ENCODE measurements around the gene GBX1. TPM values are rescaled to one million over a fixed set of nuclear protein-coding genes. Genes with fewer than 3 reads are reported as not detected.

Gene GBX1
- total RNA-seq, 1 donor from 2014 or later = 2.1 TPM

DNA sequence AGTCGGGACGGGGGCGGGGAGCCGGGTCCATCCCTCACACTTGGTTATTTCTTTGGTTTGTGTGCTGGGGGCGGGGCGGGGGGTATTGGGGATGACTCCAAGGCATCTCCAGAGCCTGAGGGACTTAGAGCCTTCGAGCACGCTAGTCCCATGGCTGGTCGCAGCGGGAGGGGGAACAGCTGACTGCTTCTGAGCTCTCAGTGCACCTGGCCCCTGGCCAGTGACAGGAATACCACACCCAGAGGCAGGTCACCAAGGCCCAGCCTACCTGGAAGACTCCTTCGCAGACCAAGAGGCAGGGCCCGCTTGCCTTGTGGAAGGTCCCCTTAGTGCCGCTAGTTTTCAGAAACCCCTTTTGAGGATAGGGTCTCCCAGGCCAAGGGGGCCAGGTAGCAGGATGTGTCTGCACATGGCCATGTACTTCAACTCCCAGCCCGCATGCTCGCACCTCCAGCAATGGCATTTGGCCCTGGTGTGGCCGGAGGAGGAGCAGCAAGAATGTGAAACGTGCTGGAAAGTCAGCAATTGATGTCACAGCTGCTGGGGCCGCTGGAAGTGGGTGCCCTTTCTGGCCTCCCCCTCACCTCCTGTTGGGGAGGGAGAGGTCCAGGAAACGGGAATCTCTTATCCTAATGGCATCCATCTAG lies 40.9 kb downstream of the GBX1 start:
- no peak for DNase-seq (ENCODE audit: low spot score, unreplicated experiment)
- H3K36me3 Mint-ChIP-seq (ENCODE audit: insufficient read depth) = peaks cover 24% of the 10 kb centered on the region
- H3K4me3 Mint-ChIP-seq (ENCODE audit: low read depth) = no peak overlapping the region
- H3K27me3 Mint-ChIP-seq = peaks cover 3% of the 10 kb centered on the region
- no peaks in the 10 kb centered on the region for H3K9me3 Mint-ChIP-seq (ENCODE audit: low read depth)
- H3K27ac Mint-ChIP-seq = no peak overlapping the region
- TF ChIP-seq, protein P1, sequence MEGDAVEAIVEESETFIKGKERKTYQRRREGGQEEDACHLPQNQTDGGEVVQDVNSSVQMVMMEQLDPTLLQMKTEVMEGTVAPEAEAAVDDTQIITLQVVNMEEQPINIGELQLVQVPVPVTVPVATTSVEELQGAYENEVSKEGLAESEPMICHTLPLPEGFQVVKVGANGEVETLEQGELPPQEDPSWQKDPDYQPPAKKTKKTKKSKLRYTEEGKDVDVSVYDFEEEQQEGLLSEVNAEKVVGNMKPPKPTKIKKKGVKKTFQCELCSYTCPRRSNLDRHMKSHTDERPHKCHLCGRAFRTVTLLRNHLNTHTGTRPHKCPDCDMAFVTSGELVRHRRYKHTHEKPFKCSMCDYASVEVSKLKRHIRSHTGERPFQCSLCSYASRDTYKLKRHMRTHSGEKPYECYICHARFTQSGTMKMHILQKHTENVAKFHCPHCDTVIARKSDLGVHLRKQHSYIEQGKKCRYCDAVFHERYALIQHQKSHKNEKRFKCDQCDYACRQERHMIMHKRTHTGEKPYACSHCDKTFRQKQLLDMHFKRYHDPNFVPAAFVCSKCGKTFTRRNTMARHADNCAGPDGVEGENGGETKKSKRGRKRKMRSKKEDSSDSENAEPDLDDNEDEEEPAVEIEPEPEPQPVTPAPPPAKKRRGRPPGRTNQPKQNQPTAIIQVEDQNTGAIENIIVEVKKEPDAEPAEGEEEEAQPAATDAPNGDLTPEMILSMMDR (IDR thresholded peaks at IDR 0.05; ENCODE audit: unreplicated experiment) = no peak
- H3K4me1 Mint-ChIP-seq (ENCODE audit: low read depth) = peaks cover 7% of the 10 kb centered on the region

DNA sequence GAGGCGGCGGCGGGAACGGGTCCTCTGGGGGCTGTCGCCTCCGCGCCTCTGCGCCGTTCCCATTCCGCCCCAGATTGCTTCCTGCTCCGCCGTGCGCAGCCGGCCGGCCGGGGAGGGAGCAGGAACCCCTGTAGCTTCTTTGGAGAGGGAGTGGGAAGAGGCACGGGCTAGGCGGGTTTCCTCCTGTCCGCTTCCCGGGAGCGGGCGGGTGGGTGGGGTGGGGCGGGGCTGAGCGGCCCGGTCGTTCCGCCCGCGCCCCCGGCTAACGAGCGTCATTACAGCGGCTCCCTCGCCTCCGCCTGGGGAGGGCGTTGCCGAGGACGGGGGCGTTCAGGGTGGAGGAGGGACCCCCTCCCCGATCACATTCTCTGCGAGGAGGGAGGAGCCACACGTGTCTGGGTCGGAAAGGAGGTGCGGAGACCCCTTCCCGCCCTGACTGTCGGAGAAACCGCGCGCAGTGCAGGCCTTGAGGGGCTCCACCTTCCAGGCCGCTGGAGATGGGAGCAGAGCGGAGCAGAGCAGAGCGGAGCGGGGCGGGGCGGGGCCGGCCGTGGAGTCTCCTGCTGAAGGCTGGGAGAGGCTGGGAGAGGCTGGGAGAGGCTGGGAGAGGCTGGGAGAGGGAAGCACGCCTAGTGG lies 41.5 kb downstream of the GBX1 start:
- Mint-ChIP-seq H3K27me3 (peaks cover 3% of the 10 kb centered on the region), H3K4me1 (ENCODE audit: low read depth) (peaks cover 7% of the 10 kb centered on the region), H3K9me3 (ENCODE audit: low read depth) (no peaks in the 10 kb centered on the region), H3K4me3 (ENCODE audit: low read depth) (peak overlapping the region; percentile 66), H3K27ac (peak overlapping the region; percentile 6), H3K36me3 (ENCODE audit: insufficient read depth) (peaks cover 22% of the 10 kb centered on the region)
- TF ChIP-seq, protein P1 (IDR thresholded peaks at IDR 0.05; ENCODE audit: unreplicated experiment) = no peak
- no peak for DNase-seq (ENCODE audit: low spot score, unreplicated experiment)

DNA sequence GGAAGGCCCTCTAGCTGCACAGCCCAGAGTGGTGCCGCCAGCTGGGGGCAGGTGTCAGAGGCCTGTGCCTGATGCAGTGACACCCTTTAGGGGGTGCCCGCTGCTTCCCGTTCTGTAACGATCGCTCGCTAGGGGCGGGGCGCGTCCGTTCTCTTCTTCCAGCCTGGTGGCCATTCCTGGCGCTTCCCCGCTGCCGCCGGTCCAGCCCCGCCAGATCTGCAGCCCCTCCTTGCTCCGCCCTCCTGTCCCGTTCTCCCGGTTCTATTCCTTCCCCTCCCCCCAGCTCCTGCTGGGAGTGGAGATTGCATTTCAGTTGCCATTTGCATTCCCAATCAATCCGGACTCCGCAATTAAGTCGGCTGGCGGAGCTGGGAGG lies 42.0 kb downstream of the GBX1 start:
- DNase-seq (ENCODE audit: low spot score, unreplicated experiment) = peak; percentile 54
- H3K4me1 Mint-ChIP-seq (ENCODE audit: low read depth) = peaks cover 7% of the 10 kb centered on the region
- H3K9me3 Mint-ChIP-seq (ENCODE audit: low read depth) = no peaks in the 10 kb centered on the region
- peaks cover 23% of the 10 kb centered on the region for H3K36me3 Mint-ChIP-seq (ENCODE audit: insufficient read depth)
- H3K27me3 Mint-ChIP-seq = peaks cover 3% of the 10 kb centered on the region
- H3K27ac Mint-ChIP-seq = peak overlapping the region; percentile 6
- H3K4me3 Mint-ChIP-seq (ENCODE audit: low read depth) = peak overlapping the region; percentile 66
- TF ChIP-seq, protein P1 (IDR thresholded peaks at IDR 0.05; ENCODE audit: unreplicated experiment) = peak; percentile 22

DNA sequence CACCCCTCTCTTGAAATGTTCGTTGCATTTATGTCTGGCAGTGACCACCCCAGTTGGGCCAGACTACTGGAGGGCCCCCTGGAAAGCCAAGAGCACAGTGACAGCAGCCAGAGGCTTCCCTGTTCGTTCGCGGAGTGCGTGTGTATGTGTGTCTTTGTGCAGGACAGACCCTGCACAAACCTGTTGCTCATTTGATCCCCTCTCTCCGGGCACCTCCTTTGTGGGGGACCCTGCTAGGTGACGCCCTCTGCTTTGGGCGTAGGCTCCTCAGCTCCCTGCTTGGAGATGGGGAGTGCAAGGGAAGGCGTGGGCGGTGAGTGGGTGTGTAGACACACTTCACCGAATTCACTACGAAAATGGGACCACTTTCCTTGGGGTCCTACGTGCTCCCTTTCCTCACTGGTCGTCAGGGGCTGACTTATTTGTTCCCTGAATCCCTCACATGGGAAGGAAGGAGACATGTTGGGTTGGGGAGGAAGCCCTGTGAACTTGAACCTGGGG lies 42.5 kb downstream of the GBX1 start:
- H3K9me3 Mint-ChIP-seq (ENCODE audit: low read depth) = no peaks in the 10 kb centered on the region
- no peak for DNase-seq (ENCODE audit: low spot score, unreplicated experiment)
- TF ChIP-seq, protein P1 (IDR thresholded peaks at IDR 0.05; ENCODE audit: unreplicated experiment) = no peak
- peaks cover 7% of the 10 kb centered on the region for H3K4me1 Mint-ChIP-seq (ENCODE audit: low read depth)
- peaks cover 3% of the 10 kb centered on the region for H3K27me3 Mint-ChIP-seq
- no peak overlapping the region for H3K27ac Mint-ChIP-seq
- peaks cover 20% of the 10 kb centered on the region for H3K36me3 Mint-ChIP-seq (ENCODE audit: insufficient read depth)
- peak overlapping the region; percentile 66 for H3K4me3 Mint-ChIP-seq (ENCODE audit: low read depth)

DNA sequence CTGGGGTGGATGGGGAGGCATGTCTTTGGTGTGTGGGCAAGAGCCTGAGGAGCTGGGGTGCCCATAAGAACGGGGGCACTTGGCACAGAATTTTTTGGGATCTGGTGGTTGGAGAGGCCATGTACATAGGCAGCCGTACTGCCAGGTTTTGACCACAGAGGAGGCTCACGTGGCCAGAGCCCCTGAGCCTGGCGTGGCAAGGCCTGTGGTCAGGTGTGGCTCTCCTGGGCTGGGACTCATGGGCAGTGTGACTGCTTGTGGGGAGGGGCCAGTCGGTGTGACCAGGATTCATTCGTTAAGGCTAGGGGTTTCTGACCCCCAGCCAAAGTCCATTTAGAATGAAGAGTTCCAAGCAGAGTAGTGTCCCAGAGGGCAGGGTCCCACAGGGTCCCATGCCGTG lies 43.0 kb downstream of the GBX1 start:
- peaks cover 20% of the 10 kb centered on the region for H3K36me3 Mint-ChIP-seq (ENCODE audit: insufficient read depth)
- H3K9me3 Mint-ChIP-seq (ENCODE audit: low read depth) = no peaks in the 10 kb centered on the region
- peak overlapping the region; percentile 81 for H3K27ac Mint-ChIP-seq
- TF ChIP-seq, protein P1 (IDR thresholded peaks at IDR 0.05; ENCODE audit: unreplicated experiment) = no peak
- peaks cover 3% of the 10 kb centered on the region for H3K27me3 Mint-ChIP-seq
- peaks cover 7% of the 10 kb centered on the region for H3K4me1 Mint-ChIP-seq (ENCODE audit: low read depth)
- no peak for DNase-seq (ENCODE audit: low spot score, unreplicated experiment)
- H3K4me3 Mint-ChIP-seq (ENCODE audit: low read depth) = no peak overlapping the region

Data from progenitor cell of endocrine pancreas (in vitro differentiated cells).